HL-60 (cell line): Measurements from ENCODE around the gene PRDM7.
"Not testable (repeated sequence)": the region's sequence is repeated elsewhere in the genome, so short reads cannot be mapped to it uniquely, and the experiment has no call there.

Experiments
- DNase-seq, 2 experiments: peaks; one replicate each; pipeline ENCODE4 v3.0.0-alpha.2; 2010 to 2020; ENCODE audit warnings: low read depth in 1 of 2, low spot score in 1 of 2
- H3K27ac ChIP-seq: fragments of 250-450 bp; sonication (Bioruptor Pico); replicated peaks from 2 replicates; pipeline ENCODE4 v1.5.1; 2020; ENCODE audit warnings: mild to moderate bottlenecking, moderate library complexity
- H3K27me3 ChIP-seq: fragments of 250-450 bp; sonication (Bioruptor Pico); 2 replicates; pipeline ENCODE4 v1.5.1; 2021; ENCODE audit warnings: mild to moderate bottlenecking, moderate library complexity; ENCODE audit not compliant: insufficient read depth, poor library complexity, severe bottlenecking
- H3K4me3 ChIP-seq: replicated peaks from 2 replicates; pipeline ENCODE4 v1.5.1; 2011; ENCODE audit warnings: mild to moderate bottlenecking, control low read depth, low read length; ENCODE audit not compliant: insufficient read depth
- GABPA ChIP-seq: IDR thresholded peaks from 2 replicates; pipeline ENCODE4 v1.6.1; 2012; ENCODE audit warnings: low read depth
- POLR2AphosphoS5 ChIP-seq: IDR thresholded peaks from 2 replicates; pipeline ENCODE4 v1.6.1; 2012; ENCODE audit warnings: low read depth
- SPI1 ChIP-seq: IDR thresholded peaks from 2 replicates; pipeline ENCODE4 v1.6.1; 2012; ENCODE audit warnings: low read depth, mild to moderate bottlenecking, borderline replicate concordance
- TF ChIP-seq, protein P1 (sequence below): IDR thresholded peaks from 2 replicates; pipeline ENCODE4 v1.6.1; 2012; ENCODE audit warnings: low read depth; ENCODE audit not compliant: insufficient replicate concordance
- TF ChIP-seq, protein P2 (sequence below): IDR thresholded peaks from one replicate; pipeline ENCODE4 v1.5.1; 2011; ENCODE audit warnings: low read length, control low read depth, inconsistent platforms; ENCODE audit not compliant: insufficient read depth

The PRDM7 gene

GRCh38 chr16:90070440-90070839 is 6.7 kb downstream of the PRDM7 start:
- Histone ChIP-seq H3K4me3 (no peak overlapping the region), H3K27ac (no peak overlapping the region), H3K27me3 (no peaks in the 10 kb centered on the region)
- TF ChIP-seq, protein P1, sequence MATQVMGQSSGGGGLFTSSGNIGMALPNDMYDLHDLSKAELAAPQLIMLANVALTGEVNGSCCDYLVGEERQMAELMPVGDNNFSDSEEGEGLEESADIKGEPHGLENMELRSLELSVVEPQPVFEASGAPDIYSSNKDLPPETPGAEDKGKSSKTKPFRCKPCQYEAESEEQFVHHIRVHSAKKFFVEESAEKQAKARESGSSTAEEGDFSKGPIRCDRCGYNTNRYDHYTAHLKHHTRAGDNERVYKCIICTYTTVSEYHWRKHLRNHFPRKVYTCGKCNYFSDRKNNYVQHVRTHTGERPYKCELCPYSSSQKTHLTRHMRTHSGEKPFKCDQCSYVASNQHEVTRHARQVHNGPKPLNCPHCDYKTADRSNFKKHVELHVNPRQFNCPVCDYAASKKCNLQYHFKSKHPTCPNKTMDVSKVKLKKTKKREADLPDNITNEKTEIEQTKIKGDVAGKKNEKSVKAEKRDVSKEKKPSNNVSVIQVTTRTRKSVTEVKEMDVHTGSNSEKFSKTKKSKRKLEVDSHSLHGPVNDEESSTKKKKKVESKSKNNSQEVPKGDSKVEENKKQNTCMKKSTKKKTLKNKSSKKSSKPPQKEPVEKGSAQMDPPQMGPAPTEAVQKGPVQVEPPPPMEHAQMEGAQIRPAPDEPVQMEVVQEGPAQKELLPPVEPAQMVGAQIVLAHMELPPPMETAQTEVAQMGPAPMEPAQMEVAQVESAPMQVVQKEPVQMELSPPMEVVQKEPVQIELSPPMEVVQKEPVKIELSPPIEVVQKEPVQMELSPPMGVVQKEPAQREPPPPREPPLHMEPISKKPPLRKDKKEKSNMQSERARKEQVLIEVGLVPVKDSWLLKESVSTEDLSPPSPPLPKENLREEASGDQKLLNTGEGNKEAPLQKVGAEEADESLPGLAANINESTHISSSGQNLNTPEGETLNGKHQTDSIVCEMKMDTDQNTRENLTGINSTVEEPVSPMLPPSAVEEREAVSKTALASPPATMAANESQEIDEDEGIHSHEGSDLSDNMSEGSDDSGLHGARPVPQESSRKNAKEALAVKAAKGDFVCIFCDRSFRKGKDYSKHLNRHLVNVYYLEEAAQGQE, result no peak
- TF ChIP-seq, protein P2, sequence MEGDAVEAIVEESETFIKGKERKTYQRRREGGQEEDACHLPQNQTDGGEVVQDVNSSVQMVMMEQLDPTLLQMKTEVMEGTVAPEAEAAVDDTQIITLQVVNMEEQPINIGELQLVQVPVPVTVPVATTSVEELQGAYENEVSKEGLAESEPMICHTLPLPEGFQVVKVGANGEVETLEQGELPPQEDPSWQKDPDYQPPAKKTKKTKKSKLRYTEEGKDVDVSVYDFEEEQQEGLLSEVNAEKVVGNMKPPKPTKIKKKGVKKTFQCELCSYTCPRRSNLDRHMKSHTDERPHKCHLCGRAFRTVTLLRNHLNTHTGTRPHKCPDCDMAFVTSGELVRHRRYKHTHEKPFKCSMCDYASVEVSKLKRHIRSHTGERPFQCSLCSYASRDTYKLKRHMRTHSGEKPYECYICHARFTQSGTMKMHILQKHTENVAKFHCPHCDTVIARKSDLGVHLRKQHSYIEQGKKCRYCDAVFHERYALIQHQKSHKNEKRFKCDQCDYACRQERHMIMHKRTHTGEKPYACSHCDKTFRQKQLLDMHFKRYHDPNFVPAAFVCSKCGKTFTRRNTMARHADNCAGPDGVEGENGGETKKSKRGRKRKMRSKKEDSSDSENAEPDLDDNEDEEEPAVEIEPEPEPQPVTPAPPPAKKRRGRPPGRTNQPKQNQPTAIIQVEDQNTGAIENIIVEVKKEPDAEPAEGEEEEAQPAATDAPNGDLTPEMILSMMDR, result no peak
- TF ChIP-seq SPI1 (no peak), POLR2AphosphoS5 (no peak), GABPA (no peak)
- DNase-seq, result peak in 1 of 2 experiments; percentile 12

DNA sequence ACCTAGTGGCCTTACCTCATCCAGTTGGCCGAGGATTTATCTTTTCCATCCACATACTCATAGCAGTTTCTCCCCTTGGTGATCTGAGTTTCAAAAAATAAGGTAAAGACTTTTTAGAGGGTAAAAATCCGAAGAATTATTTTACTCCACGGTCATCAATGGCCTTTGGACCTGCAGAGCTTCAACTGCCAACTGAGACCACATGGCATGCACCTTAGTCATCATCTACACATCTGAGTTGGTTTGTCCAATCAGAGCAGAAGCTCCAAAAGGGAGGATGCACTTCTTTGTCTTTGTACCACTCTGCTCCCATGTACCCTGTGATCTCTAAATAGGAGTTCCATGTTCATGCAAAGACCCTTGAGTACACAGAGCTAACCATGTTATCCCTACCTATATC is 15.7 kb downstream of the PRDM7 start:
- no peak for TF ChIP-seq GABPA
- TF ChIP-seq, protein P1, result no peak
- TF ChIP-seq, protein P2, result no peak
- H3K27me3 ChIP-seq, result no peaks in the 10 kb centered on the region
- H3K4me3 ChIP-seq, result no peak overlapping the region
- no peak overlapping the region for H3K27ac ChIP-seq
- DNase-seq, result no peak

- DNase-seq, result no peak
- H3K27ac ChIP-seq, result no peak overlapping the region
- H3K27me3 ChIP-seq, result no peaks in the 10 kb centered on the region
- TF ChIP-seq SPI1, result no peak
- TF ChIP-seq GABPA, result no peak
- TF ChIP-seq, protein P2, result no peak
- TF ChIP-seq POLR2AphosphoS5, result no peak
- H3K4me3 ChIP-seq, result no peak overlapping the region
These were observed 19.4 kb downstream of the PRDM7 start for GRCh38 chr16:90057738-90058173.

DNA sequence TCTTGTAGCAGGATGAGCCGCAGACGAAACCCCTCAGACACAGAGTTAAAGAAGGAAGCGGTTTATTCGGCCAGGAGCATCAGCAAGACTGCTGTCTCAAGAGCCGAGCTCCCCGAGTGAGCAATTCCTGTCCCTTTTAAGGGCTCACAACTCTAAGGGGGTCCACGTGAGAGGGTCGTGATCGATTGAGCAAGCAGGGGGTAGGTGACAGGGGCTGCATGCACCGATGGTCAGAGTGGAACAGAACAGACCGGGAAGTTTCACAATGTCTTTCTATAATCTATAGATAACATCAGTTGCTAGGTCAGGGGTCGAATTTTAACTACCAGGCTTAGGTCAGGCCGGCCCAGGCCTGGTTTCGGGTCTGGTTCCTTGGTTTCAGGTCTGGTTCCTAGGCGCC is 20.6 kb downstream of the PRDM7 start:
- not testable (repeated sequence) for H3K27me3 ChIP-seq, H3K27ac ChIP-seq, DNase-seq, H3K4me3 ChIP-seq
